HCT116 (cell line): Measurements from ENCODE around the gene RPTOR. TPM values are rescaled to one million over a fixed set of nuclear protein-coding genes. Genes with fewer than 3 reads are reported as not detected.

Experiments used
- ATAC-seq: fragments of 200-7000 bp; cut with Tn5 transposase; 2 replicates; pipeline ENCODE4 v1.9.1; 2020; ENCODE audit warnings: mild to moderate bottlenecking, moderate library complexity
- BruUV-seq: library from RNA; stranded (reverse); fragments of 400-500 nt; replicated peaks from 2 replicates; lab custom pipeline; 2021; lab: Mats Ljungman, UMichigan
- CTCF ChIA-PET: fragments of 300-600 bp; sonication (Branson Sonifier 250); formaldehyde crosslinking; loops from one replicate; lab custom pipeline; 2021; ENCODE audit warnings: antibody characterized with exemption; lab: Charles Lee
- POLR2A ChIA-PET: fragments of 300-600, 350-600 bp; sonication (Branson Sonifier 250); formaldehyde crosslinking; loops from one replicate; lab custom pipeline; 2021; ENCODE audit warnings: antibody characterized with exemption; lab: Charles Lee
- RAD21 ChIA-PET, 2 experiments: fragments of 300-600 bp; sonication (Branson Sonifier 250); formaldehyde crosslinking; loops; one replicate each; lab custom pipeline; 2023; ENCODE audit warnings: low total read pairs in 2 of 2; ENCODE audit not compliant: uncharacterized antibody in 2 of 2, unreplicated experiment in 2 of 2, low non-redundant PET in 1 of 2; lab: Charles Lee
- DNase-seq: peaks from one replicate; pipeline ENCODE4 v3.0.0-alpha.2; 2010; ENCODE audit warnings: low read depth, low spot score
- H2AFZ ChIP-seq: fragments of 200-600 bp; shearing (Covaris generic), sonication (generic); 2 replicates; pipeline ENCODE4 v1.6.1; 2017; ENCODE audit warnings: low read depth, mixed run types, mixed read lengths, antibody characterized with exemption, low read length; ENCODE audit not compliant: poor library complexity, severe bottlenecking
- H3K27ac ChIP-seq: 2 replicates; pipeline ENCODE4 v1.5.1; 2012; ENCODE audit warnings: low read depth, low read length
- H3K27me3 ChIP-seq: fragments of 200-600 bp; sonication (generic); 2 replicates; pipeline ENCODE4 v1.6.1; 2016; ENCODE audit warnings: mixed run types, low read length, mixed read lengths; ENCODE audit not compliant: insufficient read depth
- H3K36me3 ChIP-seq, 2 experiments: fragments of 200-500 bp in 1 of 2; fragments of 200-600 bp in 1 of 2; sonication (Bioruptor generic) in 1 of 2; sonication (generic) in 1 of 2; 2 replicates each; pipeline versions ENCODE4 v1.5.1 to v1.6.1; 2014 to 2016; ENCODE audit warnings: low read length in 2 of 2, inconsistent platforms in 1 of 2, mixed read lengths in 1 of 2, mixed run types in 1 of 2; ENCODE audit not compliant: insufficient read depth in 2 of 2, control insufficient read depth in 1 of 2
- H3K4me1 ChIP-seq, 2 experiments: fragments of 200-600 bp in 1 of 2; sonication (generic) in 1 of 2; 2 replicates each; pipeline versions ENCODE4 v1.5.1 to v1.6.1; 2012 to 2017; ENCODE audit warnings: low read length in 2 of 2, inconsistent platforms in 1 of 2, mild to moderate bottlenecking in 1 of 2, mixed read lengths in 1 of 2, mixed run types in 1 of 2, moderate library complexity in 1 of 2; ENCODE audit not compliant: insufficient read depth in 2 of 2, control insufficient read depth in 1 of 2
- H3K4me2 ChIP-seq: fragments of 200-600 bp; sonication (generic); 2 replicates; pipeline ENCODE4 v1.6.1; 2017; ENCODE audit warnings: mixed run types, low read length, mixed read lengths
- H3K4me3 ChIP-seq, 2 experiments: fragments of 200-600 bp in 1 of 2; sonication (generic) in 1 of 2; replicated peaks in 1 of 2; 2 replicates each; pipeline ENCODE4 v1.5.1; 2011 to 2016; ENCODE audit warnings: low read length in 2 of 2, control low read depth in 1 of 2, low read depth in 1 of 2, mild to moderate bottlenecking in 1 of 2, mixed read lengths in 1 of 2, mixed run types in 1 of 2
- H3K79me2 ChIP-seq: fragments of 200-600 bp; sonication (generic); 2 replicates; pipeline ENCODE4 v1.6.1; 2017; ENCODE audit warnings: mild to moderate bottlenecking, mixed run types, low read length, moderate library complexity, mixed read lengths; ENCODE audit not compliant: insufficient read depth
- H3K9ac ChIP-seq: fragments of 200-600 bp; sonication (generic); 2 replicates; pipeline ENCODE4 v1.6.1; 2016; ENCODE audit warnings: low read length, mixed read lengths
- H3K9me2 ChIP-seq: fragments of 200-600 bp; sonication (generic), shearing (Covaris generic); 2 replicates; pipeline ENCODE4 v1.6.1; 2017; ENCODE audit warnings: mixed run types, mild to moderate bottlenecking, moderate library complexity; ENCODE audit not compliant: insufficient read depth
- H3K9me3 ChIP-seq, 2 experiments: fragments of 200-500 bp in 1 of 2; fragments of 200-600 bp in 1 of 2; sonication (Bioruptor generic) in 1 of 2; sonication (generic) in 1 of 2; 2 replicates each; pipeline ENCODE4 v1.6.1; 2014 to 2017; ENCODE audit warnings: low read length in 2 of 2, mixed read lengths in 2 of 2, inconsistent platforms in 1 of 2, low read depth in 1 of 2, mild to moderate bottlenecking in 1 of 2, mixed run types in 1 of 2, moderate library complexity in 1 of 2; ENCODE audit not compliant: control insufficient read depth in 1 of 2, insufficient read depth in 1 of 2
- H4K20me1 ChIP-seq: fragments of 200-600 bp; sonication (generic), shearing (Covaris generic); 2 replicates; pipeline ENCODE4 v1.6.1; 2017; ENCODE audit warnings: mixed run types, mild to moderate bottlenecking, moderate library complexity; ENCODE audit not compliant: insufficient read depth
- EGR1 ChIP-seq: IDR thresholded peaks from 2 replicates; pipeline ENCODE4 v1.6.1; 2012; ENCODE audit warnings: low read depth
- EZH2 ChIP-seq: fragments of 200-600 bp; sonication (generic); IDR thresholded peaks from 2 replicates; pipeline ENCODE4 v1.6.1; 2017; ENCODE audit warnings: antibody characterized with exemption, mixed run types
- EZH2phosphoT487 ChIP-seq: fragments of 200-600 bp; IDR thresholded peaks from 2 replicates; pipeline ENCODE4 v1.6.1; 2018; ENCODE audit warnings: antibody characterized with exemption, borderline replicate concordance
- JUND ChIP-seq: IDR thresholded peaks from 2 replicates; pipeline ENCODE4 v1.6.1; 2012
- MAX ChIP-seq: IDR thresholded peaks from 2 replicates; pipeline ENCODE4 v1.6.1; 2012
- POLR2A ChIP-seq: IDR thresholded peaks from 2 replicates; pipeline ENCODE4 v1.7.0; 2011; ENCODE audit warnings: borderline replicate concordance; ENCODE audit not compliant: insufficient read depth, insufficient read length; ENCODE audit errors: extremely low read depth
- POLR2AphosphoS5 ChIP-seq: IDR thresholded peaks from 2 replicates; pipeline ENCODE4 v1.6.1; 2011; ENCODE audit warnings: mild to moderate bottlenecking, low read depth, low read length, moderate library complexity
- REST ChIP-seq: IDR thresholded peaks from 2 replicates; pipeline ENCODE4 v1.6.1; 2012; ENCODE audit warnings: low read depth
- SIN3A ChIP-seq: IDR thresholded peaks from 2 replicates; pipeline ENCODE4 v1.6.1; 2012; ENCODE audit warnings: low read depth
- ZBTB33 ChIP-seq: IDR thresholded peaks from 2 replicates; pipeline ENCODE4 v1.6.1; 2011; ENCODE audit warnings: mild to moderate bottlenecking, low read length, moderate library complexity; ENCODE audit not compliant: insufficient replicate concordance; ENCODE audit errors: extremely low read depth
- intact Hi-C: fragments of 100-400 bp; cut with micrococcal nuclease; formaldehyde crosslinking; loops from 2 replicates; pipeline ENCODE4 v1.10.0; 2022
- total RNA-seq: library from RNA; stranded (reverse); gene quantifications from one replicate; pipeline ENCODE4 v1.2.1, GENCODE V29; 2021; ENCODE audit not compliant: unreplicated experiment

The RPTOR gene
- total RNA-seq, 1 experiment from 2014 or later = 69.5 TPM

- H3K4me3 ChIP-seq = no peak overlapping the region
- H3K27me3 ChIP-seq = peaks cover 12% of the 10 kb centered on the region
- H4K20me1 ChIP-seq = no peaks in the 10 kb centered on the region
- H2AFZ ChIP-seq = no peak overlapping the region
- ChIA-PET POLR2A (no interaction called here), CTCF (interaction anchor here (1.2 kb wide), 1 partner anchor 11 kb away, joined by 3 read pairs; the partner anchor contains the start of gene CHMP6), RAD21 (no interaction called here)
- peak overlapping the region; percentile 30 for H3K4me2 ChIP-seq
- TF ChIP-seq POLR2AphosphoS5 (peak; percentile 30; the same call in 1 of the 2 replicates), JUND (no peak)
- H3K9me2 ChIP-seq = no peaks in the 10 kb centered on the region
- no peaks in the 10 kb centered on the region for H3K9me3 ChIP-seq
- H3K27ac ChIP-seq = no peak overlapping the region
- peaks cover 14% of the 10 kb centered on the region in 2 experiments; a peak in 3 of 4 replicates for H3K36me3 ChIP-seq
- H3K79me2 ChIP-seq = no peaks in the 10 kb centered on the region
- TSS peak; percentile 27 for BruUV-seq
- ATAC-seq (peak; percentile 60), DNase-seq (no peak)
- intact Hi-C loops = no loop called here
- H3K9ac ChIP-seq = no peak overlapping the region
- H3K4me1 ChIP-seq = peaks cover 8 to 16% of the 10 kb centered on the region in 2 experiments
These were observed 458.0 kb downstream of the RPTOR start for GRCh38 chr17:81002409-81003361.

- no TSS peak for BruUV-seq
- H4K20me1 ChIP-seq = no peaks in the 10 kb centered on the region
- no peak overlapping the region for H3K27ac ChIP-seq
- peaks cover 6 to 7% of the 10 kb centered on the region in 2 experiments; a peak in 2 of 4 replicates for H3K36me3 ChIP-seq
- TF ChIP-seq REST (no peak), EGR1 (no peak), SIN3A (no peak), POLR2A (no peak), ZBTB33 (no peak), MAX (no peak), EZH2phosphoT487 (0 out of 2 replicates have a peak, but pooled peaks have one; percentile 97), EZH2 (peak; percentile 97), JUND (no peak)
- no peak overlapping the region for H3K4me3 ChIP-seq
- H3K9me2 ChIP-seq = no peaks in the 10 kb centered on the region
- H3K79me2 ChIP-seq = no peaks in the 10 kb centered on the region
- H3K27me3 ChIP-seq = peaks cover 12% of the 10 kb centered on the region
- intact Hi-C loops = no loop called here
- no peak overlapping the region for H3K9ac ChIP-seq
- peaks cover 8 to 16% of the 10 kb centered on the region in 2 experiments for H3K4me1 ChIP-seq
- ChIA-PET CTCF (interaction anchor here (0.7 kb wide), 1 partner anchor 41 kb away, joined by 3 read pairs; no protein-coding TSS in a partner anchor), POLR2A (no interaction called here), RAD21 (no interaction called here)
- no peak overlapping the region for H3K4me2 ChIP-seq
- ATAC-seq = no peak
- H2AFZ ChIP-seq = no peak overlapping the region
- no peaks in the 10 kb centered on the region for H3K9me3 ChIP-seq
- no peak for DNase-seq
These were observed 459.3 kb downstream of the RPTOR start for GRCh38 chr17:81003711-81004475.
